ENCODE measurements around the gene HNRNPA3.

HNRNPA3 gene

DNA sequence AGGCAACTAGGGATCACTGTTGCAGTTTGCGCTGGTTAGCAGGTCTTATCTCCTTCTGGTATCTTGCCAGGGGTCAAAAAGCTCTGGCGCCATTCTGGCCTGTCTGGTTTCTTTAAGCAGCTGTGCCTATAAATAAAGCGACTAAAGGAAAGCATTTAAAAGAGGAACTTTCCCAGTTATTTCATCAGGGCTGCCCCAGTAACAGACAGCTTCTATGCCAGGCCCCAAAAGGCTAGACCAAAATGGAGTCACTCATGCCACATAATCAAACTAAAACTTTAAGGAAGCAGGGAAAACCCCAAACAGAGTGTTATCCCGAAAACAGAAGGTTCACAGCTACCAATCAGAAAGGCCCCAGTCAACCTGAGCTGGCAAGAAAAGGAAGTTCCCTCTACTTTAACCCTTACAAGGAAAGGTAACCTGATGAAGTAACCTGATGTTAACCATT is 41.2 kb upstream of the HNRNPA3 start:
- Histone ChIP-seq H3K4me1 (ENCODE audit: control insufficient read depth, low read length) (peaks cover 4% of the 10 kb centered on the region), H3F3A (ENCODE audit: control insufficient read depth, insufficient read depth) (peaks cover 3% of the 10 kb centered on the region; the same call in 1 of the 2 replicates), H3K9me2 (replicated peaks; ENCODE audit: control insufficient read depth, low read length) (no peaks in the 10 kb centered on the region), H3K36me3 (ENCODE audit: control insufficient read depth, low read length) (no peaks in the 10 kb centered on the region), H3K27ac (ENCODE audit: low read depth, low read length) (no peak overlapping the region), H3K79me2 (ENCODE audit: control insufficient read depth, low read length) (no peaks in the 10 kb centered on the region), H3K9me3 (ENCODE audit: control insufficient read depth, insufficient read depth, low read length) (no peaks in the 10 kb centered on the region), H3K4me2 (ENCODE audit: low read length) (no peak overlapping the region), H4K20me1 (ENCODE audit: control insufficient read depth, insufficient read depth, low read depth, low read length) (no peaks in the 10 kb centered on the region), H3K4me3 (ENCODE audit: low read length) (no peak overlapping the region), H3K27me3 (ENCODE audit: control insufficient read depth, low read length) (peaks cover 14% of the 10 kb centered on the region)
- no peak for TF ChIP-seq CTCF (IDR thresholded peaks at IDR 0.05; ENCODE audit: low read depth, low read length, poor library complexity, severe bottlenecking)
- TF ChIP-seq EZH2phosphoT487 (IDR thresholded peaks at IDR 0.05; ENCODE audit: borderline replicate concordance, low read length): no peak

DNA sequence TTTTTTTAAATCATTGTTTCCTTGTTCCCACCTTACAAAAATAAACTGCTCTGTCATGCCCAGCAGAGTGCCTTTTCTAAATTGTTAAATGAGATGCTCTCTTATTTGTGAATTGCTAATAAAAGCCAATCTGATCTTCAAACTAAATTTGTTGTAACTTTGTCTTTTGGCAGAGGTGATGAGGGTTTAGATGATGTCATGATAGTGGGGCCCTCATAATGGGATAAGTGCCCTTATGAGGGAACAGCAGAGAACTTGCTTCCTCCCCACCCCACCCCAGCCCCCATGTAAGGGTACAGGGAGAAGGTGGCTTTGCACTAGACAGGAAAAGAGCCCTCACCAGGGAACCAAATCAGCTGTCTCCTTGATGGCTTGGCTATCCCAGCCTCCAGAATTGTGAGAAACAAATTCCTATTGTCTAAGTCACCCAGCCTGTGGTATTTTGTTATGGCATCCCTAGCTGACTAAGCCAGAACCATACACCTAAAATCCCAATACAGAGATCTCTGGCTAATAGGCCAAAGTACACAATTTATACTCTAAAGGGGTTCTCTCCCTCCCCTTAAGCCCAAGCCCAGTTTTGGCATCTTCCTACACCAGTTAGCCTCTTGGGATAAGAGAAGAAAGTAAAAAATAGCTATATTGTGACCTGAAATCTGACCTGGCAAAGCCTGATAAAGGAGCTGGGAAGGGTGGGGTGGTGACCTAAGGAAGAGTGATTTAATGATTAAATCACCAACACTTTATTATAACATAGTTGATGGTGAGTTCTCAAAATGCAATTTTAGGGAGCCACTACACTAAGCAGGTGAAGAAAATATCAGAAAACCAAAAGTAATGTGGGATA is 40.3 kb upstream of the HNRNPA3 start:
- H3K9me3 ChIP-seq (ENCODE audit: control insufficient read depth, insufficient read depth, low read length): no peaks in the 10 kb centered on the region
- H3K4me2 ChIP-seq (ENCODE audit: low read length): no peak overlapping the region
- H3K27me3 ChIP-seq (ENCODE audit: control insufficient read depth, low read length): peaks cover 14% of the 10 kb centered on the region
- TF ChIP-seq EZH2phosphoT487 (IDR thresholded peaks at IDR 0.05; ENCODE audit: borderline replicate concordance, low read length) (no peak), CTCF (IDR thresholded peaks at IDR 0.05; ENCODE audit: low read depth, low read length, poor library complexity, severe bottlenecking) (no peak)
- H3K4me3 ChIP-seq (ENCODE audit: low read length): no peak overlapping the region
- no peak overlapping the region for H3K27ac ChIP-seq (ENCODE audit: low read depth, low read length)
- no peaks in the 10 kb centered on the region for H3F3A ChIP-seq (ENCODE audit: control insufficient read depth, insufficient read depth)
- no peaks in the 10 kb centered on the region for H3K36me3 ChIP-seq (ENCODE audit: control insufficient read depth, low read length)
- no peaks in the 10 kb centered on the region for H4K20me1 ChIP-seq (ENCODE audit: control insufficient read depth, insufficient read depth, low read depth, low read length)
- H3K9me2 ChIP-seq (replicated peaks; ENCODE audit: control insufficient read depth, low read length): no peaks in the 10 kb centered on the region
- H3K79me2 ChIP-seq (ENCODE audit: control insufficient read depth, low read length): no peaks in the 10 kb centered on the region
- H3K4me1 ChIP-seq (ENCODE audit: control insufficient read depth, low read length): no peaks in the 10 kb centered on the region

- Histone ChIP-seq H3F3A (ENCODE audit: control insufficient read depth, insufficient read depth) (no peaks in the 10 kb centered on the region), H3K79me2 (ENCODE audit: control insufficient read depth, low read length) (no peaks in the 10 kb centered on the region), H3K4me1 (ENCODE audit: control insufficient read depth, low read length) (no peaks in the 10 kb centered on the region)
These were observed 38.1 kb upstream of the HNRNPA3 start for GRCh38 chr2:177174486-177174885.

More at GRCh38 chr2:177174486-177174885, 38.1 kb upstream of the HNRNPA3 start:
- Histone ChIP-seq H3K27me3 (ENCODE audit: control insufficient read depth, low read length) (peaks cover 14% of the 10 kb centered on the region), H3K4me3 (ENCODE audit: low read length) (no peak overlapping the region), H3K4me2 (ENCODE audit: low read length) (no peak overlapping the region), H3K36me3 (ENCODE audit: control insufficient read depth, low read length) (no peaks in the 10 kb centered on the region), H3K27ac (ENCODE audit: low read depth, low read length) (no peak overlapping the region), H3K9me3 (ENCODE audit: control insufficient read depth, insufficient read depth, low read length) (no peaks in the 10 kb centered on the region), H4K20me1 (ENCODE audit: control insufficient read depth, insufficient read depth, low read depth, low read length) (no peaks in the 10 kb centered on the region), H3K9me2 (replicated peaks; ENCODE audit: control insufficient read depth, low read length) (no peaks in the 10 kb centered on the region)
- TF ChIP-seq EZH2phosphoT487 (IDR thresholded peaks at IDR 0.05; ENCODE audit: borderline replicate concordance, low read length) (no peak), CTCF (IDR thresholded peaks at IDR 0.05; ENCODE audit: low read depth, low read length, poor library complexity, severe bottlenecking) (no peak)
